H1 (cell line): ENCODE measurements around the gene ASB1. TPM values are rescaled to one million over a fixed set of nuclear protein-coding genes. Genes with fewer than 3 reads are reported as not detected.

Experiments
- CTCF ChIA-PET: fragments of 300-600 bp; sonication (Branson Sonifier 250); formaldehyde crosslinking; loops from one replicate; lab custom pipeline; 2021; ENCODE audit not compliant: partially characterized antibody; lab: Charles Lee
- POLR2A ChIA-PET: fragments of 300-600 bp; sonication (Branson Sonifier 250); formaldehyde crosslinking; loops from one replicate; lab custom pipeline; 2021; ENCODE audit warnings: inconsistent platforms; ENCODE audit not compliant: partially characterized antibody; lab: Charles Lee
- DNase-seq, 2 experiments: peaks; one replicate each; pipeline versions ENCODE4 v3.0.0 to v3.0.0-alpha.2; 2010 to 2022; ENCODE audit warnings: low spot score in 2 of 2, low read depth in 1 of 2, mixed read lengths in 1 of 2
- FAIRE-seq: peaks from 2 replicates; lab custom pipeline; 2011; peaks lifted over from hg19 to GRCh38; lab: Jason Lieb, UNC
- H2AFZ ChIP-seq: 2 replicates; pipeline ENCODE4 v1.8.1; 2012; ENCODE audit warnings: low read length, inconsistent platforms
- H2AK5ac ChIP-seq: 2 replicates; pipeline ENCODE4 v1.6.1; 2013; ENCODE audit warnings: low read depth, low read length
- H2BK120ac ChIP-seq: replicated peaks from 2 replicates; pipeline ENCODE3; 2013; ENCODE audit warnings: low read depth, low read length, inconsistent platforms
- H2BK12ac ChIP-seq: 2 replicates; pipeline ENCODE4 v1.6.1; 2013; ENCODE audit warnings: low read depth, low read length
- H2BK15ac ChIP-seq: 2 replicates; pipeline ENCODE4 v1.6.1; 2013; ENCODE audit warnings: low read length
- H2BK20ac ChIP-seq: 2 replicates; pipeline ENCODE4 v1.6.1; 2013; ENCODE audit warnings: low read length
- H2BK5ac ChIP-seq: 2 replicates; pipeline ENCODE4 v1.6.1; 2013; ENCODE audit warnings: low read depth, low read length
- H3K14ac ChIP-seq: 2 replicates; pipeline ENCODE4 v1.6.1; 2013; ENCODE audit warnings: inconsistent platforms; ENCODE audit not compliant: insufficient read length
- H3K18ac ChIP-seq: 2 replicates; pipeline ENCODE4 v1.6.1; 2013; ENCODE audit warnings: low read length; ENCODE audit errors: extremely low read depth
- H3K23ac ChIP-seq: 2 replicates; pipeline ENCODE4 v1.6.1; 2013; ENCODE audit warnings: inconsistent platforms; ENCODE audit not compliant: insufficient read length
- H3K23me2 ChIP-seq: 2 replicates; pipeline ENCODE4 v1.6.1; 2013; ENCODE audit warnings: low read depth, low read length
- H3K27ac ChIP-seq: 2 replicates; pipeline ENCODE4 v1.6.1; 2011; ENCODE audit warnings: low read depth, low read length, inconsistent platforms
- H3K27me3 ChIP-seq, 4 experiments: replicated peaks in 1 of 4; 1 replicate in 1 of 4; 2 replicates in 3 of 4; pipeline versions ENCODE4 v1.6.1 to v1.8.1; 2011 to 2013; ENCODE audit warnings: low read length in 3 of 4, mild to moderate bottlenecking in 3 of 4, inconsistent platforms in 2 of 4, mixed read lengths in 2 of 4, moderate library complexity in 1 of 4; ENCODE audit not compliant: control insufficient read depth in 3 of 4, insufficient read depth in 3 of 4; ENCODE audit errors: extremely low read depth in 1 of 4
- H3K36me3 ChIP-seq, 4 experiments: 2 replicates each; pipeline versions ENCODE4 v1.6.1 to v1.8.1; 2011 to 2013; ENCODE audit warnings: mild to moderate bottlenecking in 4 of 4, low read length in 3 of 4, moderate library complexity in 2 of 4, control low read depth in 1 of 4, inconsistent platforms in 1 of 4; ENCODE audit not compliant: insufficient read depth in 4 of 4, control insufficient read depth in 2 of 4
- H3K4ac ChIP-seq: replicated peaks from 2 replicates; pipeline ENCODE3; 2013; ENCODE audit warnings: low read length, low read depth, mixed read lengths, inconsistent platforms; ENCODE audit not compliant: insufficient read length
- H3K4me1 ChIP-seq, 4 experiments: replicated peaks in 1 of 4; 1 replicate in 1 of 4; 2 replicates in 3 of 4; pipeline versions ENCODE4 v1.6.1 to v1.8.1; 2011 to 2013; ENCODE audit warnings: low read length in 3 of 4, inconsistent platforms in 2 of 4, mixed read lengths in 1 of 4; ENCODE audit not compliant: insufficient read depth in 4 of 4, control insufficient read depth in 3 of 4
- H3K4me2 ChIP-seq, 2 experiments: 2 replicates each; pipeline versions ENCODE4 v1.6.1 to v1.8.1; 2011 to 2013; ENCODE audit warnings: low read depth in 2 of 2, low read length in 2 of 2, control low read depth in 1 of 2, inconsistent platforms in 1 of 2, mild to moderate bottlenecking in 1 of 2; ENCODE audit not compliant: insufficient read depth in 1 of 2
- H3K4me3 ChIP-seq, 4 experiments: fragments of 200-600, 300-600 bp in 1 of 4; sonication (generic), shearing (Covaris generic), sonication (Bioruptor Twin) in 1 of 4; 2 replicates each; pipeline versions ENCODE4 v1.5.1 to v1.8.1; 2011 to 2016; ENCODE audit warnings: low read length in 4 of 4, low read depth in 3 of 4, control low read depth in 2 of 4, inconsistent platforms in 2 of 4, mild to moderate bottlenecking in 2 of 4, mixed read lengths in 1 of 4, moderate library complexity in 1 of 4; ENCODE audit not compliant: insufficient read depth in 2 of 4; ENCODE audit errors: extremely low read depth in 1 of 4
- H3K56ac ChIP-seq: replicated peaks from 2 replicates; pipeline ENCODE3; 2013; ENCODE audit warnings: low read depth, mild to moderate bottlenecking, mixed read lengths, low read length, inconsistent platforms; ENCODE audit not compliant: insufficient read length
- H3K79me1 ChIP-seq: 2 replicates; pipeline ENCODE4 v1.6.1; 2013; ENCODE audit warnings: low read depth, low read length, control low read depth
- H3K79me2 ChIP-seq, 2 experiments: 2 replicates each; pipeline versions ENCODE4 v1.6.1 to v1.8.1; 2012 to 2013; ENCODE audit warnings: low read length in 2 of 2, mild to moderate bottlenecking in 2 of 2, inconsistent platforms in 1 of 2; ENCODE audit not compliant: insufficient read depth in 2 of 2, control insufficient read depth in 1 of 2
- H3K9ac ChIP-seq, 4 experiments: replicated peaks in 1 of 4; 1 replicate in 1 of 4; 2 replicates in 3 of 4; pipeline versions ENCODE4 v1.6.1 to v1.8.1; 2011 to 2013; ENCODE audit warnings: low read depth in 3 of 4, low read length in 3 of 4, control low read depth in 2 of 4, mild to moderate bottlenecking in 2 of 4, moderate library complexity in 2 of 4, inconsistent platforms in 1 of 4; ENCODE audit errors: extremely low read depth in 1 of 4
- H3K9me3 ChIP-seq, 2 experiments: 2 replicates each; pipeline versions ENCODE4 v1.6.1 to v1.8.1; 2012 to 2013; ENCODE audit warnings: mild to moderate bottlenecking in 2 of 2, moderate library complexity in 2 of 2, control low read depth in 1 of 2, inconsistent platforms in 1 of 2, low read depth in 1 of 2, low read length in 1 of 2, mixed read lengths in 1 of 2; ENCODE audit not compliant: insufficient read depth in 2 of 2
- H4K20me1 ChIP-seq, 2 experiments: replicated peaks in 1 of 2; 2 replicates each; pipeline versions ENCODE3 to v1.8.1; 2011 to 2013; ENCODE audit warnings: inconsistent platforms in 2 of 2, low read length in 2 of 2, mild to moderate bottlenecking in 1 of 2; ENCODE audit not compliant: insufficient read depth in 2 of 2, control insufficient read depth in 1 of 2
- H4K5ac ChIP-seq: 2 replicates; pipeline ENCODE4 v1.6.1; 2013; ENCODE audit warnings: low read length, low read depth, mixed read lengths, inconsistent platforms; ENCODE audit not compliant: insufficient read length
- H4K8ac ChIP-seq: 2 replicates; pipeline ENCODE4 v1.8.0; 2013; ENCODE audit warnings: mild to moderate bottlenecking, moderate library complexity, low read length, inconsistent platforms; ENCODE audit not compliant: insufficient read depth; ENCODE audit errors: extremely low read depth
- H4K91ac ChIP-seq: replicated peaks from 2 replicates; pipeline ENCODE3; 2013; ENCODE audit warnings: low read length, mixed read lengths, inconsistent platforms; ENCODE audit not compliant: insufficient read length
- BCL11A ChIP-seq, 2 experiments: IDR thresholded peaks; one replicate each; pipeline ENCODE4 v1.6.1; 2011; ENCODE audit warnings: low read depth in 2 of 2, low read length in 2 of 2, mild to moderate bottlenecking in 2 of 2
- CHD1 ChIP-seq: IDR thresholded peaks from 2 replicates; pipeline ENCODE4 v1.6.1; 2012; ENCODE audit warnings: low read depth, low read length, improper control_type of control experiment
- CHD2 ChIP-seq: IDR thresholded peaks from 2 replicates; pipeline ENCODE4 v1.6.1; 2012; ENCODE audit warnings: low read length, improper control_type of control experiment
- KDM4A ChIP-seq: IDR thresholded peaks from one replicate; pipeline ENCODE4 v1.7.1; 2012; ENCODE audit warnings: low read depth, mild to moderate bottlenecking, moderate library complexity, low read length, inconsistent platforms; ENCODE audit not compliant: severe bottlenecking
- POU5F1 ChIP-seq: IDR thresholded peaks from 2 replicates; pipeline ENCODE4 v1.6.1; 2011; ENCODE audit warnings: low read depth, mild to moderate bottlenecking, low read length, moderate library complexity
- RAD21 ChIP-seq, 2 experiments: IDR thresholded peaks in 1 of 2; conservative IDR thresholded peaks in 1 of 2; 2 replicates each; pipeline ENCODE4 v1.6.1; 2011; ENCODE audit warnings: low read depth in 2 of 2, low read length in 2 of 2, improper control_type of control experiment in 1 of 2, inconsistent platforms in 1 of 2, mild to moderate bottlenecking in 1 of 2, moderate library complexity in 1 of 2
- TCF12 ChIP-seq: IDR thresholded peaks from 2 replicates; pipeline ENCODE4 v1.6.1; 2011; ENCODE audit warnings: low read depth, mild to moderate bottlenecking, low read length
- WGBS, 2 experiments: shearing (Covaris generic) in 1 of 2; methylation state at CpG; one replicate each; pipeline versions ENCODE4 v1.1.6 to v1.1.7; 2013 to 2015; ENCODE audit warnings: low lambda C conversion rate in 2 of 2, mixed read lengths in 2 of 2, inconsistent platforms in 1 of 2, low coverage in 1 of 2, missing lambda C conversion rate in 1 of 2; ENCODE audit not compliant: insufficient replicate concordance in 2 of 2, insufficient coverage in 1 of 2, insufficient read length in 1 of 2; ENCODE audit errors: extremely low coverage in 1 of 2, missing lambda C conversion rate in 1 of 2; 5-methylcytosine and 5-hydroxymethylcytosine counted together
- polyA plus RNA-seq, 7 experiments: library from polyadenylated mRNA; depleted of rRNA in 3 of 7; stranded (reverse) in 5 of 7; unstranded in 2 of 7; fragments of >200 nt in 5 of 7; fragments of 200-250 nt in 2 of 7; gene quantifications; 1 replicate in 5 of 7; 2 replicates in 1 of 7; 4 replicates in 1 of 7; pipeline versions ENCODE4 v1.2.1 to v1.2.3, GENCODE V29; 2011 to 2013; ENCODE audit warnings: missing spikeins in 2 of 7, mixed read lengths in 2 of 7
- total RNA-seq: library from RNA; stranded (reverse); fragmentation: NEBNext Ultra II Directional; extraction: Animal tissue kit (Norgen Biotek cat#: 25700); gene quantifications from 2 replicates; pipeline ENCODE4 v1.2.1, GENCODE V29; 2021
- TF ChIP-seq, protein P1 (sequence below): IDR thresholded peaks from 2 replicates; pipeline ENCODE4 v1.6.1; 2012; ENCODE audit warnings: low read length, inconsistent platforms
- TF ChIP-seq, protein P2 (sequence below), 3 experiments: IDR thresholded peaks; 1 replicate in 2 of 3; 2 replicates in 1 of 3; pipeline versions ENCODE4 v1.5.1 to v1.6.1; 2011; ENCODE audit warnings: low read length in 3 of 3, mild to moderate bottlenecking in 3 of 3, inconsistent platforms in 2 of 3, low read depth in 1 of 3, moderate library complexity in 1 of 3; ENCODE audit not compliant: insufficient read depth in 1 of 3; ENCODE audit errors: control extremely low read depth in 1 of 3

ASB1 gene
- total and polyA plus RNA-seq, 2 of the 8 experiments (the other 6 are each of a cell fraction or from before 2014, with no cell fraction given): 24.1 to 36.0 TPM

DNA sequence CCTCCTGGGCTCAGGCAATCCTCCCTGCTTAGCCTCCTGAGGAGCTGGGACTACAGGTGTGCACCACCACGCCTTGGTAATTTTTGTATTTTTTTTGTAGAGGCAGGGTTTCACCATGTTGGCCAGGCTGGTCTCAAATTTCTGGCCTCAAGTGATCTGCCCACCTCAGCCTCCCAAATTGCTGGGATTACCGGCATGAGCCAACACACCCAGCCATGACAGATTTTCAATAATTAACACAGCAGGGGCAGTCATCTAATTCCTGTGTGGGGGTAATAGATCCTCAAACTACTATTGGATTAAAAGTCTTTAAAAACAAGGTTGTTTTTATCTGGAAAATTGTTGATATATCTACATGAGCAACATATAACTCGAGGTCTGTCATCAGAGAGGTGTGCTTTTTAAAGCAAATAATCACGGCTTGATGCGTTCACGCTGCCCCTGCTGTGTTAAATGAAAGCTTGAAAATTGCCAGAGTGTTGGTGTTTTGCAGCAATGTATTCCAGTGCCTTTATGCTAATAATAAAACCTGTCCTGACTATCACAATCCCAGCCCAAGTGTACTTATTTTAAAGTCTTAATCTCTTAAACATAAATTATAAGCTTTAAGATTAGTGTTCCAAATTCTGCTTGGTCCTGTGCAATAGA is 35.6 kb upstream of the ASB1 start:
- Histone ChIP-seq H4K20me1 (no peaks in the 10 kb centered on the region), H3K14ac (no peak overlapping the region), H4K8ac (no peak overlapping the region), H2AFZ (no peak overlapping the region), H2BK12ac (no peak overlapping the region), H3K27ac (no peak overlapping the region), H4K5ac (no peak overlapping the region), H3K36me3 (no peaks in the 10 kb centered on the region), H2AK5ac (no peak overlapping the region), H2BK120ac (no peak overlapping the region), H3K4me3 (no peak overlapping the region), H3K4me1 (no peaks in the 10 kb centered on the region), H2BK20ac (no peak overlapping the region), H3K23ac (no peak overlapping the region), H3K18ac (no peak overlapping the region), H3K27me3 (no peaks in the 10 kb centered on the region), H3K79me2 (no peaks in the 10 kb centered on the region), H3K79me1 (no peaks in the 10 kb centered on the region), H3K56ac (no peak overlapping the region), H2BK15ac (no peak overlapping the region), H3K4me2 (no peak overlapping the region), H3K9ac (no peak overlapping the region), H4K91ac (no peak overlapping the region), H3K9me3 (no peaks in the 10 kb centered on the region), H2BK5ac (no peak overlapping the region), H3K4ac (no peak overlapping the region), H3K23me2 (no peaks in the 10 kb centered on the region)
- 97% methylated on average over 6 of the region's 6 CpGs; no CpG with 5 or more reads in 1 of the 2 experiments for WGBS, 2 experiments
- FAIRE-seq (no peak), DNase-seq (no peak)
- ChIA-PET POLR2A (no interaction called here), CTCF (interaction anchor here (0.7 to 1.5 kb wide), 5 partner anchors 11 to 1006 kb away, joined by 3 to 6 read pairs (median 3); no protein-coding TSS in a partner anchor)
- TF ChIP-seq RAD21 (IDR thresholded peaks at IDR 0.05 in 1 of 2, conservative IDR thresholded peaks at IDR 0.05 in 1 of 2; ENCODE audit: low read depth in 2 of 2, low read length in 2 of 2) (no peak), CHD2 (no peak), CHD1 (no peak), KDM4A (no peak), POU5F1 (no peak), TCF12 (no peak), BCL11A (IDR thresholded peaks at IDR 0.05; ENCODE audit: low read depth in 2 of 2, low read length in 2 of 2) (no peak)
- TF ChIP-seq, protein P1, sequence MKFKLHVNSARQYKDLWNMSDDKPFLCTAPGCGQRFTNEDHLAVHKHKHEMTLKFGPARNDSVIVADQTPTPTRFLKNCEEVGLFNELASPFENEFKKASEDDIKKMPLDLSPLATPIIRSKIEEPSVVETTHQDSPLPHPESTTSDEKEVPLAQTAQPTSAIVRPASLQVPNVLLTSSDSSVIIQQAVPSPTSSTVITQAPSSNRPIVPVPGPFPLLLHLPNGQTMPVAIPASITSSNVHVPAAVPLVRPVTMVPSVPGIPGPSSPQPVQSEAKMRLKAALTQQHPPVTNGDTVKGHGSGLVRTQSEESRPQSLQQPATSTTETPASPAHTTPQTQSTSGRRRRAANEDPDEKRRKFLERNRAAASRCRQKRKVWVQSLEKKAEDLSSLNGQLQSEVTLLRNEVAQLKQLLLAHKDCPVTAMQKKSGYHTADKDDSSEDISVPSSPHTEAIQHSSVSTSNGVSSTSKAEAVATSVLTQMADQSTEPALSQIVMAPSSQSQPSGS: no peak
- TF ChIP-seq, protein P2, sequence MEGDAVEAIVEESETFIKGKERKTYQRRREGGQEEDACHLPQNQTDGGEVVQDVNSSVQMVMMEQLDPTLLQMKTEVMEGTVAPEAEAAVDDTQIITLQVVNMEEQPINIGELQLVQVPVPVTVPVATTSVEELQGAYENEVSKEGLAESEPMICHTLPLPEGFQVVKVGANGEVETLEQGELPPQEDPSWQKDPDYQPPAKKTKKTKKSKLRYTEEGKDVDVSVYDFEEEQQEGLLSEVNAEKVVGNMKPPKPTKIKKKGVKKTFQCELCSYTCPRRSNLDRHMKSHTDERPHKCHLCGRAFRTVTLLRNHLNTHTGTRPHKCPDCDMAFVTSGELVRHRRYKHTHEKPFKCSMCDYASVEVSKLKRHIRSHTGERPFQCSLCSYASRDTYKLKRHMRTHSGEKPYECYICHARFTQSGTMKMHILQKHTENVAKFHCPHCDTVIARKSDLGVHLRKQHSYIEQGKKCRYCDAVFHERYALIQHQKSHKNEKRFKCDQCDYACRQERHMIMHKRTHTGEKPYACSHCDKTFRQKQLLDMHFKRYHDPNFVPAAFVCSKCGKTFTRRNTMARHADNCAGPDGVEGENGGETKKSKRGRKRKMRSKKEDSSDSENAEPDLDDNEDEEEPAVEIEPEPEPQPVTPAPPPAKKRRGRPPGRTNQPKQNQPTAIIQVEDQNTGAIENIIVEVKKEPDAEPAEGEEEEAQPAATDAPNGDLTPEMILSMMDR (IDR thresholded peaks at IDR 0.05; ENCODE audit: control extremely low read depth in 1 of 3, insufficient read depth in 1 of 3, low read depth in 1 of 3, low read length in 3 of 3): no peak
